CD4-positive, alpha-beta T cell treated with Interleukin-15 for 1 hour (primary cell): Measurements from ENCODE around the gene TOMM40L.
A peak's percentile ranks its signal among the peaks of the same experiment; 100 is the strongest.

ENCODE experiments used
- DNase-seq: peaks from one replicate; pipeline ENCODE4 v3.0.0-alpha.2; 2020

TOMM40L gene

GRCh38 chr1:161197560-161198193 is 28.2 kb upstream of the TOMM40L start:
- DNase-seq: no peak

DNA sequence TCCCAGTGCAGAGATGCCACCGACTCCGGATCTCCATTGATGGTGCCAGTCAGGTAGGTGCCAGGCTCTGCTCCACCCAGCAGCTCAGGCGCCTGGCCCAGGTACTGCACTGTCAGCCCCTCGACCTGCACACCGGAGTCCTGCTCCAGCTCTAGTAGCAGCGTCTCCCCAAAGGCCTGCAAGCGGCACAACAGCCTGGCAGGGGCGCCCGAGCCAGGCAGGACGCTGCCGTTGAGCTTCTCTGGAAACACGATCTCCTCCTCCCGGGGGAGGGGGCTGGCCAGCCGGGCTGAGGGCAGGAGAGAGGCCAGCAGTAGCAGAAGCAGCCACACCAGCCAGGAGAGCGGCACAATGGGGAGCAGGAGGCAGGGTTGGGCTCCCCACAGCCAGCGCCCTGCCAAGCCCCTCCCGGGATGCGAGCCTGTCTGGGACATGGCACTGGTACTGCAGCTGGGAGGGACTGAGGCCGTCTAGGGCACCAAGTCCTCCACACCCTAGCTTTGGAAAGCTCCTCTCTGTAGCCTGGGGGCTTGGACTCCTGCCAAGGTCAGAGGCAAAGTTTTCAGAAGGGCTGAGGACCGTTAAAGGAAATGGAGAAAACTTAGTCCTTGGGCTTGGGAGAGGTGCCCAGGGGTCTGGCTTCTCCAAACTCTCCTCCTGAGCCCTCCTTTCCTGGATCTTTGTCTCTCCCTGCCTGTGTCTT is 27.5 kb upstream of the TOMM40L start:
- no peak for DNase-seq

- DNase-seq: no peak
These were observed 26.9 kb upstream of the TOMM40L start, which contains the start of gene ADAMTS4 for GRCh38 chr1:161198897-161199431. Gene ADAMTS4, minus strand, starts transcription at chr1:161199054. Its CDS starts 427 bp downstream, at chr1:161198627.

DNA sequence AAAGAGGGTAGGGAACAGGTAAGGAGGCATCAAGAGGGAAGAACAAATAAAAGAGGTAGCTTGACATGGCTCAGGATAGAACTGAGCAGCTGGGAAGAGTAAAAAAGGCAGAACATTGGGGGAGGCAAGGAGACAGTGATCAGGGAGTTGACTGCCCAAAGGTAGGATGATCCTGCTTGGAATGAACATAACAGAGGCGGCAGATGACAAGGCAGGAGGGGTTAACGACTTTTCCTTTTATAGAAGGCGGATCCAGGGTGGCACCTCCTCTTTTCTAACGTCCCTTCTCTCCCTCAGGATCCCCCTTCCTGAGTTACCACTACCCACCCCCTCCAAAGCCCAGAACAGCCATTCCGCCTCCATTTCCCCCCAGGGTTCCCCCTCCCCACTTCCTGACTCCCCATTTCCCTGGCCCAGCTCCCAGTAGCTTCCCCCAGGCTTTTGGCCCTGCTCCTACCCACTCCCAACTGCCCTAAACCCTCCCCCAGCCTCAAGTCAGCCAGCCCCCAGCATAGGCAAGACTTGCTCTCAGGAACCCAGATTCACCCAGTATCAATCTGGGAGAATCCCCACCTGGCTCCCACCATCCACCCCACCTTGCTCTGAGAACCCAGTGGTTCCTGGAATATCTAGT is 26.2 kb upstream of the TOMM40L start:
- DNase-seq: no peak

GRCh38 chr1:161200421-161200991 is 25.4 kb upstream of the TOMM40L start:
- no peak for DNase-seq

- no peak for DNase-seq
These were observed 24.6 kb upstream of the TOMM40L start for GRCh38 chr1:161200992-161201835.

DNA sequence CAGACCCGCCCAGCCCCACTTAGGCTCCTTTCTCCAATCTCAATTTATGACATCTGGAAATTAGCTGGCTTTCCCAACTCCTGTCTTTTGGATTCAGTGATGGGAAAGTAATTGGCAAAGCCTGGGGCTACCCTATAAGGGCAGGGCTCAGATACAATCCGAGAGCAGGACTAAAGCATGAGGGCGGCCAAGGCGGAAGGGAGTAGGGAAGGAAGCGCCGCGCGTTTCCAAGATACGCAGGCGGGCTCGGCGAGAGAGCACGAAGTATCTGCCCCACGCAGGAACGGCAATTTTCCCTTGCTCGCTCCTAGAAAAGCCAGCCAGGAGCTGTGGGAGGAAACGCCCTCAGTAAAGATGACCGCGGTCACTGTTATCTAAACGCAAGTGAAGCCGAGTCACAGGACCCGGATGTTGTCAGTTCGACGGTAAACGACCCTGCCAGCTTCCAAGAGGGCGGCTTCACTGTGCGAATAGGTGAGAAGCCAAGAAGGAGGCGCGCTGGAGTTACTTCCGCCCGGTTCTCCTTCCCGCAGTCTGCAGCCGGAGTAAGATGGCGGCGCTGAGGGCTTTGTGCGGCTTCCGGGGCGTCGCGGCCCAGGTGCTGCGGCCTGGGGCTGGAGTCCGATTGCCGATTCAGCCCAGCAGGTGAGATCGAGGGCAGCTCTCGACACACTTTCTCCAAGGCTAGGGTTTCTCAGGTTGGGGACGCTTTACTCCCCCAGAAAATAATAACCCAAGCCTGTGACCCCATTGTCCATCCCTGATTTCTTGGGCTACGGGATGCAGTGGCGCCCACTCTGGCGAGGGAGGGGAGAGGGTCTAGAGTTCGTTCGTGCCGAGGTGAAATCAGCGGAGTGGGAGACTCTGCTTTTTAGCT is 23.8 kb upstream of the TOMM40L start, which contains the start of gene NDUFS2:
NDUFS2 (plus strand) TSS at position 532 of the 877 bp plus-strand sequence; CDS start at position 551, 19 bp downstream.
- peak; percentile 97 for DNase-seq

GRCh38 chr1:161206411-161207140 is 19.3 kb upstream of the TOMM40L start:
- DNase-seq: no peak

- no peak for DNase-seq
These were observed 18.7 kb upstream of the TOMM40L start for GRCh38 chr1:161207173-161207572.

- peak; percentile 79 for DNase-seq
These were observed 16.0 kb upstream of the TOMM40L start for GRCh38 chr1:161209790-161210409.

DNA sequence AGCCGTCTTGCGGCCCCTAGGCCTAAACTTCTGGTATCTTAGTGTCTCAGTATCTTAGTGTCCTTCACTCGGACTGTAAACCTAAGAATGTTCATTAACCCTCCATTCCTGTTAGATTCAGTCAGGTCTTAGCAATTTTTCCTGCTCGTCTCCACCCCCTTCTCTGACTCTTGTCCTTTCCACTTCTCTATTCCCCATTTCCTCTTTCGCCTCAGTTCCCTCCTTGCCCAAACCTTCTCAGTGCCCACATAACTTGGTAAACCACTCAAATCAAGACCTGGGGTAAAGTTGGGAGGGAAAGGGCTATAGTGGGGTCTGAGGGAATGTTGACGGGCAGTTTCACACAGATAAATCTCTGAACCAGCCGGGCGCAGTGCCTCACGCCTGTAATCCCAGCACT is 11.5 kb upstream of the TOMM40L start:
- DNase-seq: no peak

DNA sequence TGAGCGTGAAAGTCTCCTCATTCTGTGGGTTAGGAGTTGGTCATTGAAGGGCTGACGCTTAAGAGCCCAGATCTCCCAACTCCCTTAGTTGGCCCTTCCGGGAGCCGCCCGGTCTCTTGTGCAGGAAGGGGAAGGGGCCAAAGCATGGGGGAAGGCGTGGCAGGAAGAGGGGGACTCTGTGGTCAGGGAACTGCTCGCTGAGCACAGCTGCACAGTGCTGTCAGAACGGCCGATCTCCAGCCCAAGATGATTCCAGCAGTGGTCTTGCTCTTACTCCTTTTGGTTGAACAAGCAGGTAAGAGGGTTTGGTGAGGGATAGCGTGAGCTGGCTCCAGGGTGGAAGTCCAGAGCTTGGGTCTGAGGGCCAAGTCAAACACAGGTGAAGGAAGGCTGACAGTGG is 10.8 kb upstream of the TOMM40L start, which contains the start of gene FCER1G:
FCER1G (plus strand) TSS at position 220 of the 400 bp plus-strand sequence; CDS start at position 247, 27 bp downstream.
- peak; percentile 77 for DNase-seq

DNA sequence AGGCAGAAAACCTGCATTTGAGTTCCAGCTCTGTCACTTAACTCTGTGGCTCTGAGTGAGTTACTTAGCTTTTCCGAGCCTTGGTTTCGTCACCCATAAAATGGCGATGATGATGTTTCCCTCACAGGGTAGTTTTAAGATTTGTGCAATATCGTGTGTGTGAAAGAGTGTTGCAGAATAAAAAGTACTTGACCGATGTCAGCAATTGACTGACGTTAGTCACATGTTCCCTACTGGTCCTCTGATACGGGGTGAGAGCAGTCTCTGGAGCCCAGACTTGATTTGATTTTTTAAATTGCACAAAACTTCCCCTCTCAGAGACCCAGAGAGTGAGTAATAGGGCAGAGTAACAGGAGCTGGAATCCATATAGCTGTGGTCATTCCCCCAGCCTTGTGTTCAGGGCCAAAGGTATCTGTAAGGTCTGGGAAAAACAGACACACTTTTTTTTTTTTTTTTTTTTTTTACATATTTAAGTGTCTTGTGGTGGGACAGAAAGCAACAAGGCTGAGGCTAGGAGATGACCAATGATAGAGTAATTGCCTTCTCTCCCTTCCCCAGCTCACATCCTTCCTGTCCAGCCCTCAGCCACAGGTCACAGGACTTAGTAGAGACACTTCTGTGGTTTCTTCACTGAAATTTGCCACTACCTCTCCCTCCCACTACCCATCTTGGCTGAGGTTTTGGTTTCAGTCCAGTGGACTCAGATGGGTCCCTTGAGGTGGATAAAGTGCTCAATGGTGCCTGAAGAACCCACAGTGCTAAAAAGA is 8.7 kb upstream of the TOMM40L start:
- DNase-seq: peak; percentile 64

DNA sequence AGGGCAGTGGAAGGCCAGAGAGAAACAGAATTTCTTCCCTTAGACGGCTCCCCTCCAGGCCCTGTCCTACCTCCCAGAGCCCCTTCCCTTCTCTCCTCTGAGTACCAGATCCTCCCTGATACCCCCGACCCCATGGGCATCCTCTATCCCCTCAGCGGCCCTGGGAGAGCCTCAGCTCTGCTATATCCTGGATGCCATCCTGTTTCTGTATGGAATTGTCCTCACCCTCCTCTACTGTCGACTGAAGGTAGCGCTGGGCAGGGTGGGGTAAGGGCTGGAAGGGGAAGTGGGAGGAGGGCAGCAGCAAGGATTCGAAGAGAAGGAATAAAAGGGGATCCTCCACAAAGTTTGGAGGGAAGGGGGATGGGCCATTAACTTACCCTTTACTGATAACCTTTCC is 8.0 kb upstream of the TOMM40L start:
- no peak for DNase-seq

- no peak for DNase-seq
These were observed 7.4 kb upstream of the TOMM40L start for GRCh38 chr1:161218301-161219077.

DNA sequence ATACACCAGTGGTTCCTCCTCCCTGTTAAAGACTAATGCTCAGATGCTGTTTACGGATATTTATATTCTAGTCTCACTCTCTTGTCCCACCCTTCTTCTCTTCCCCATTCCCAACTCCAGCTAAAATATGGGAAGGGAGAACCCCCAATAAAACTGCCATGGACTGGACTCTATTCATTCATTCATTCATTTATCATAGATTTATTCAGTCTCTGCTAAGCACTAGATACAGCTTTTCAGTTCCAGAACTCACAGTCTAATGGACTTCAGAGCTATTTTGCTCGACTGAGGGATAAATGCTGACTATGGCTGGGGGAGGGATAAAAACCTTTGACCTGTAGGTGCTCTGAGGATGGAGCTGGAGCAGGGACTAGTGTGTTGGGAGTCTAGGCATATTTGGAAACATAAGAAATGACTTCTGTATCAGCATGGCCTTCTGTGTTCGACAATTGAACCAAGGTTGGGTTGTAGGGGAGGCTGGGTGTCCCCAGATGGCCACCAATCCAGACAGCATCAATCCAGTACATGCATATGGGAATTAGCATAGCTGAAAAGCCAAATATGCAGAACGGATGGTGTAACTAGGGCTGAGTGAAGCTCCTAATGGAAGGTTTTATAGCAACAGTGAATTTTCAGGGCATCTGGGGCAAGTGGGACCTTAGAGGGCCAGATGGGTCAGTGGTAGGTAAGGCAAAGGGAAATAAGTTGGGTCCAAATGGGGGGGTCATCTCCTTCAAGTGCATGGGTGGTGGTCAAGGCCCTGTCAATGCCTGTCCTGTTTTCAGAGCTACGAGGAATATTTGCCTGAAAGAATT is 6.6 kb upstream of the TOMM40L start:
- DNase-seq: no peak

DNA sequence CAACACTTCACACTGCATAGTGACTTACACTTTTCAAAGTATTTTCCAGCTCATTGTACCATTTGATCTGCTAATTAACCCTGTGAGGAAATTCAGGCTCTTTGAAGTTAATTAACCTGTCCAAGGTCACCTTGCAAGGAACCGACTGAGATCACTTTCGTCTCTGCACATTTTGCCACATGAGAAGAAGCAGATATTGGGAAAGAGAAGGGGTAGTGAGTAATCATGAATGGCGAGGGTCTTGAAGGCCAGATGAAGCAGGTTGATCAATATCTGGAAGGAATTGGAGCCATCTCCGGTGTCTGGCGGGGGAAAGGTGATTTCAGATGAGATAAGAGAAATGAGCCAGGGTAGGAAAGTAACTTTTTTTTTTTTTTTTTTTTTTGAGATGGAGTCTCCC is 5.9 kb upstream of the TOMM40L start:
- DNase-seq: no peak
